NCI-H748 (cell line): ENCODE results near the gene HSD3B2.
A peak's percentile ranks its signal among the peaks of the same experiment; 100 is the strongest.

Experiments
- DNase-seq: peaks from one replicate; lab custom pipeline; 2025; ENCODE audit not compliant: unreplicated experiment; lab: John Stamatoyannopoulos, UW

HSD3B2 gene

GRCh38 chr1:119453021-119453420 is 38.1 kb downstream of the HSD3B2 start:
- DNase-seq: no peak

GRCh38 chr1:119462964-119463363 is 48.0 kb downstream of the HSD3B2 start:
- no peak for DNase-seq

- DNase-seq: no peak
Measured at GRCh38 chr1:119463569-119463968, 48.6 kb downstream of the HSD3B2 start.

GRCh38 chr1:119466445-119466844 is 51.5 kb downstream of the HSD3B2 start:
- no peak for DNase-seq

- DNase-seq: no peak
Measured at GRCh38 chr1:119467219-119467618, 52.3 kb downstream of the HSD3B2 start.

GRCh38 chr1:119467857-119468668 is 53.1 kb downstream of the HSD3B2 start:
- DNase-seq: peak; percentile 91

GRCh38 chr1:119469741-119470140 is 54.8 kb downstream of the HSD3B2 start:
- no peak for DNase-seq

- DNase-seq: no peak
Measured at GRCh38 chr1:119470377-119470776, 55.4 kb downstream of the HSD3B2 start.

GRCh38 chr1:119470958-119471357 is 56.0 kb downstream of the HSD3B2 start:
- DNase-seq: no peak

GRCh38 chr1:119471566-119471965 is 56.6 kb downstream of the HSD3B2 start:
- DNase-seq: no peak

- DNase-seq: no peak
Measured at GRCh38 chr1:119472080-119472818, 57.3 kb downstream of the HSD3B2 start.
